NCI-H526 (cell line): ENCODE results near the gene BLOC1S6.
A peak's percentile ranks its signal among the peaks of the same experiment; 100 is the strongest.
"Not testable (repeated sequence)": the region's sequence is repeated elsewhere in the genome, so short reads cannot be mapped to it uniquely, and the experiment has no call there.

Experiments
- DNase-seq, 2 experiments: peaks; one replicate each; lab custom pipeline; 2025; lab: John Stamatoyannopoulos, UW

The BLOC1S6 gene

DNA sequence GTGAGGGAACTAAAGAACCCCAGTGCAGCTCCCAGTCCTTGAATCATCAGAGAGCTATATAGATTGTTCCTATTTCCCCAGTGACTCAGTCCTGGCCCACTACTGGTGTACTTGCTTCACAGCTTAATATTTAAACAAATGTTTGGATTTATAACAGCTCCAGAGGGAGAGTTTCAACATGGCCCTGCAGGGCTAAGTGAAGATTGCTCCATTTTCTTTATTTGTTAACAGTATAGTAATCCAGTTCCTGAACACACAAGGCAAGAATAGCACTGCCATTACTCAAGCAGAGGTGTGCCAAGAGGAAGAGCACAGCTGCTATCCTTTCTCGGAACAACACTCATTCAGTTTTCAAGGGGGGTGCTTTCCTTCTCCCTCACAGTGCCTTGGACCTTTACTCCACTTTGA, 54.2 kb downstream of the BLOC1S6 start:
- no peak for DNase-seq

DNA sequence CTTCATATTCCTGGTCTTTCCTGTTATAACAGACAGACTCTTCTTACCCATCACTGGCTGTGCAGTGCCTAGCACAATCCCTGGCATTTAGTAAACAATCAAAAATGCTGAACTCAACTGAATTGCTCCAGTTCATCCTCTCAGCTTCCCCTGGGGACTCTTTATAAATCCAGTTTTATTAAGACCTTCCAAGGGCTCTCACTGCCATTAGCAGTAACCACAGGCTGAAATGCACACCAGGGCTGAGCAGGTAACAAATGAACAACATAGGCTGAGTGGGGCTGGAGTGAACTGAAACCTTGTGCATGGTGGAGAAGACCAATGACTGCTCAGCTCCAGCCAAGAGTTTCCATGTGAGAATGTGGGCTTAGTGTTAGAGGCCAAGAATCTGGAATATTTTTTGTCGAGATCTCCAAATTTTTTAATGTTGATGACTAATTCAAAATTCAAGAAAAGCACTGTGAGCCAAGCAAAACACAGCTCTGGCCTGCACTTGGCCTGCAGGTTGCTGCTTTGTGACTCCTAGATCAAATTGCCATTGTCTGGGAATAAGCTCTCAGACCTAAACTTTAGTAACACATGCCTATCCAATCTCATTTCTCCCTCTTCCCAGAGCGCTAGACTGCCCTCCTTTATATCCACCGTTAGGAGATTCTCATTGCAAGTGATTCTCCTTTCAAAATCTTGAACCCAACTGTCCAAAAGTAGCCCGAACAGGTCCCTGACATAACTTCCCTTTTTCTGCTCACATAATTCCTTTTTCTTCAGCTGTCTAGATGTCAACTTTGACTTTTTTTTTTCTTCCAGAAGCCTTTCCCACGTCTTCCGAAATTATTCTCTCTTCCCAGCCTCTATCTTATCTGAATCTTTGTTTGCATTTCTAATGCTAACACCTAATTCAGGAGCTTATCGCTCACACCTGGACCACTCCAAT, 55.1 kb downstream of the BLOC1S6 start:
- no peak for DNase-seq

DNA sequence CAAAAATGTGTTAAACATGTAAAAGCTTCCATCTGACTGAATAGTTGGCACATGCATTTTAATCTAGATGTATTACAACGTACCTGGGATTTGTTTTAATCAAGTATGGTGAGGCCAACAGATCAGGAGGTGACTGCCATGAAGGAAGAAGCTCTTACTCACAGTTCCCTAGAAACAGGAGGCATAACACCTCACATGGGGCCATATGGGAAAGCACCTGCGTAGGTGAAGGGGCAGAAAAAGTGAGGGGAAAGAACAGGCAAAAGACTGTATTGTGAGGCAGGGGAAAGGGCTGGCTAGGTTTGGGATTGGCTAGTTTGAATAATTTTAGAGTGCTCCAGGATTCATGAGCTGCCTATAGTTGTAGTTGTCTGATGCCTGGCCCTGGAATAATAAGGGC, 57.3 kb downstream of the BLOC1S6 start:
- no peak for DNase-seq

DNA sequence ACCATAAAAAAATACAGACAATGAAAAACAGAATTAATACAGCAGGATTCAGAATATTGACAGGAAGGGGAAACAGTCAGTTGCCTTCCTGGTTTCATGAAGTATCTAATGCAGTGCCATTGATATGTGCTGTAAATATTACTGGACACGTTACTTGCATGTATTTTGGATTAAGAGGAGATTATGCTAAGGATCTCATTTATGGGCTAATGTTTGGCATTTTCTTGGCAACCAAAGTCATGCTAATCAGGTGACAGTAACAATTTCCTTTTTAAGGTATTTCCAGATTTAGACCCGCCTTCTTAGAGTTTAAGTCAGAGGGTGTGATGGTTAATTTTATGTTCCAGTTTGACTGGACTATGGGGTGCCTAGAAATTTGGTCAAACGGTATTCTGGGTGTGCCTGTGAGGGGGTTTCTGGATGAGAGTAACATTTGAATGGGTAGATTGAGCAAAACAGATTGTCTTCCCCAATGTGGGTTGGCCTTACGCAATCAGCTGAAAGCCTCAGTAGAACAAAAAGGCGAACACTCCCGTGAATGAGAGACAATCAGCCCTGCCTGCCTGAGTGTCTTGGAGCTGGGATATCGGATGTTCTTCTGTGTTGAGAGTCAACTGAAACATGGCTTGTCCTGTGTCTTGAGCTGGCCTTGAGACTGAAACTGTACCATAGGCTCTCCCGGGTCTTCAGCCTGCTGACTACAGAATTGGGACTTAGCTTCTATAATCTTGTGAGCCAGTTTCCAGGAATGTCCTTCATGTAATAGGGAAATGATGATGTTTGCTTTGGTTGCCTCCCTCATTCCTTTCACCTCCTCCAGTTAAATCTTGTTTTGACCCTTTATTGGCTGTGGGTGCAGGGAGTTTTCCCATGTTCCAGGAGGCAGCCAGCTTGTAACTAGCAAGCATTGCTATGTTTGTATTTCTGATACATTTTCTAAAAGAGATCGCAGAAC, 58.1 kb downstream of the BLOC1S6 start:
- DNase-seq = no peak

DNA sequence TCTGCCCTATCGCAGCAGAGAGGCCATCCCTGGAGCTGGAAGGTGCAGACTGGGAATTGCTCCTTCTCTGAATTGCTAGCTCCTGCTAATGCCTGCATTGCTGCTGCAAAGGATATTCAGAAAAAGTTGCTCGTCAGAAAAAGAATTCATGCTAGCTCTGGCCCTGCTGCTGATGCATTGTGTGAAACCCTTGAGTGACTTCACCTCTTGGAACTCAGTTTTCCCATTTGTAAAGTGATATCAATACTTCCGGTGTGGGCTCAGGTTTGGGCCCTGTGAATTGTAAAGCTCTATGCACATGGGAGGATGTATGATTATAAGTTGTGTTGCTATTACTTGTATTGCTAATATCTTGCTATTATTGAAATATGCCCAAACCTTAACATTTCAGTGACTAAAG, 59.0 kb downstream of the BLOC1S6 start:
- DNase-seq = no peak

DNA sequence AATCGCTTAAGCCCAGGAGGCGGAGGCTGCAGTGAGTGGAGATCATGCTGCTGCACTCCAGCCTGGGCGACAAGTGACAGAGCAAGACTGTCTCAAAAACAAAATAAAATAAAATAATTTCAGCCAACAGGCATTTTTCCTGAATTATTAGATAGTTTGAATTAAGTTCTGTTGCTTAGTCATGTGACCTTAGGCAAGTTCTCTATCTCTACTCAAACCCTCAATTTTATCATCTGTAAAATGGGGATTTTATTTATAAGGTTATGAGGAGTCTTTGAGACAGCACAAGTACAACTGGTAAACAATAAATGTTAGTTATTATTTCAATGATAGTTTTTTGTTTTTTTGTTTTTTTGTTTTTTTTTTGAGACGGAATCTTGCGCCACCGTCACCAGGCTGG, 60.6 kb downstream of the BLOC1S6 start:
- no peak for DNase-seq

DNA sequence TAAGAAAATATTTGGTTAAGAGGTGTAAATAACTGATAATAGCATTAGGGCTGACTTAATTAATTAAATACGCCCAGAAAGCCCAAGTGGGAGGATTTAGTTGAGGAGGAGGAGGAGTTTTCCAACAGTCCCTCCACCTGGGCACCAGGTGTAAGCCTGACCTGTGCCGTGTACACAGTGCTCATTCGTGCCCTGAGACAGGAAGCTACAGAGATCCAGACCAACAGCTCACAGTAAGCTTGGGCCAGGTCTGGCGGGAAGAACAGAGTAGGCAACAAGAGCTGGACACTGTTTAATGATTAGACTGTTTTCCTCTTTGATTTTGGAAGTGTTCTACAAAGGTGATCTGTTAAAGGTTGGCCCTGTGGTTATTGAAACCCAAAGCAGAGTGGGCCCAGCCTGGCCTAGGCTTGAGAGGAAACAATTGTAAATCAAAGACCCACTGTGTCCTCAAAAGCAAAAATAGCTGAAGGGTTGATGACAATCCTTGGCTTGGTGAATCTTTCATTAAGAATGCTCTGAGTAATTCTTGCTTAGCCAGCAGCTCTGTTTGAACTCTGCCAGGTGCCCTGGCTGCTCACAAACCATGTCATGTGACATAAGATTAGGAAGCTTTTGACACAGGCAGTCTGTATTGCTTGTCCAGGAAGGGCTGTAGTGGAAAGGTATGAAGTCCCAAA, 61.5 kb downstream of the BLOC1S6 start:
- DNase-seq = no peak

DNA sequence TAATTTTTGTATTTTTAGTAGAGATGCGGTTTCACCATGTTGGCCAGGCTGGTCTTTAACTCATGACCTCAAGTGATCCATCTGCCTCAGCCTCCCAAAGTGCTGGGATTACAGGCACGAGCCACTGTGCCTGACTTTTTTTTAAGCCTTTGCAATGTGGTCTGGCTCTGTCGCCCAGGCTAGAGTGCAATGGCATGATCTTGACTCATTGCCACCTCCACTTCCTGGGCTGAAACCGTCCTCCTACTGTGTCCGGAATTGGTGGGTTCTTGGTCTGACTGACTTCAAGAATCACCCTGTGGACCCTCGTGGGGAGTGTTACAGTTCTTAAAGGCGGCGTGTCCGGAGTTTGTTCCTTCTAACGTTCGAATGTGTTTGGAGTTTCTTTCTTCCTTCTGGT, 62.8 kb downstream of the BLOC1S6 start:
- DNase-seq = not testable (repeated sequence)

DNA sequence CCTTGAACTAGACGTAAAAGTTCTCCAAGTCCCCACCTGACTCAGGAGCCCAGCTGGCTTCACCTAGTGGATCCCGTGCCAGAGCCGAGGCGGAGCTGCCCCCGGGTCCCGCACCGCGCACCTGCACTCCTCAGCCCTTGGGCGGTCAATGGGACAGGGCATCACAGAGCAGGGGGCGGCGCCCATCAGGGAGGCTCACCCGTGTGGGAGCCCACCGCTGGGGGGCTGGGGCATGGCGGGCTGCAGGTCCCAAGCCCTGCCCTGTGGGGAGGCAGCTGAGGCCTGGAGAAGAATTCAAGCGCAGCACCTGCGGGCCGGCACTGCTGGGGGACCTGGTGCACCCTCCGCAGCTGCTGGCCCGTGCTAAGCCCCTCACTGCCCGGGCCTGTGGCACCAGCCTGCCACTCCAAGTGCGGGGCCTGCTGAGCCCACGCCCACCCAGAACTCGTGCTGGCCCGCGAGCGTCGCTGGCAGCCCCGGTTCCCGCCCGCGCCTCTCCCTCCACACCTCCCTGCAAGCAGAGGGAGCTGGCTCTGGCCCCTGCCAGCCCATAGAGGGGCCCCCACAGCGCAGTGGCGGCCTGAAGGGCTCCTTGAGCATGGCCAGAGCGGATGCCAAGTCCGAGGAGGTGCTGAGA, 63.8 kb downstream of the BLOC1S6 start:
- DNase-seq = no peak

DNA sequence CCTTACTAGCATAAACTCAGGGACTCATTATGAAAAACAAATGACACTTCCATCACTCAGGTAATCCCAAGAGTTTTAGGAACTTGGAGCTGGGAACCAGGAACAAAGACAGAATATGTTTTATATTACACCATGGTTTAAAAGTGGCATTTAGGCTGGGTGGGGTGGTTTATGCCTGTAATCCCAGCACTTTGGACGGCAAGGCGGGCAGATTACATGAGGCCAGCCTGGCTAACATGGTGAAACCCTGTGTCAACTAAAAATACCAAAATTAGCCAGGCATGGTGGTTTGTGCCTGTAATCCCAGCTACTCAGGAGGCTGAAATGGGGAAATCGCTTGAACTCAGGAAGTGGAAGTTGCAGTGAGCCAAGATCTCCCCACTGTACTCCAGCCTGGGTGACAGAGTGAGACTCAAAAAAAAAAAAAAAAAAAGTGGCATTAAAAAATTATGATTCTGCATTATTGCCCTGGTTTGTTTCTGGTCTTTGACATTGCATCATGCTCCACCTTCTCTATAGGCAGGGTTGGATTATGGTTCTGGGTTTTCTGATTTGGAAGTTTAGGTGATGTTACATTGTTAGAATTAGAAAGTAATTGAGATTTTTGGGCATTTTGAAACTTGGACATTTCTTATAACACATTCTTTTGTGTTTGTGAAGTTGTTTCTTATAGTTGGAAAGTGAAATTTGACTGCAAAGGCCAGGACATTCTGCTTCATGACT, 66.7 kb downstream of the BLOC1S6 start:
- DNase-seq = no peak

DNA sequence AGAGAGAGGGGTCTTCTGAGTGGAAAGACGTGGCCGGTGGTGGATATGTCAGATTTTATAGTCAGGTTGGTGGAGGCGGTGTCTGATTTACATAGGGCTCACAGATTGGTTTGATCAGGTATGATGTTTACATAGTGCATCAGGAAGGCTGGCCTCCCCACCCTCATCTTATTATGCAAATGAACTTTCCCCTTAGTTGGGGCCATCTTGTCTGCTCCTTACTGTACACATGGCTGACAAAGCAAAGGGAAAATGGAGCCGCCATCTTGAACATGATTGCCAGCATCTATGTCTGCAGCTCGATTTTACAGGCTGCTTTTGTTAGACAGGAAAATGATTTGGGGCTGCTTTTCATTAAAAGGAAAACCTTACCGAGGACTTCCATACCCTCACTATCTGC, 67.6 kb downstream of the BLOC1S6 start:
- peak in 1 of 2 experiments; percentile 9 for DNase-seq

DNA sequence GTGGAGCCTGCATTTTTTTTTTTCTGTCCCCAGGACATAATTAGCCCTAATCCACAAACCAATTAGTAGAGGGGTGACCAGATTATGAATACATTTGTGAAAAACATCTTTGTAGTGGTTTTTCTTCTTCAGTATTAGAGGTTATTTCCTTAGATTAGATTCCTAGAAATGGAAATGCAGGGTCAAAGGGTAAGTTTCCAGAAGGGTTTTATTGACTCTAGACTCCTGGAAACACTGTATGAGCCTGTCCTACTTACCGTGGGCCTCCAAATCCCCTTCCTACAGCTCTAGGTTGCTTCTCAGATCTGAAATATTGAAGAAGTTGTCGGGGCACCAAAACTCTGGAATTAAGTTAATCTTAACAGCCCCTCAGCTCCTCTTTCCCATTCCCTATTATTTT, 70.1 kb downstream of the BLOC1S6 start:
- no peak for DNase-seq

DNA sequence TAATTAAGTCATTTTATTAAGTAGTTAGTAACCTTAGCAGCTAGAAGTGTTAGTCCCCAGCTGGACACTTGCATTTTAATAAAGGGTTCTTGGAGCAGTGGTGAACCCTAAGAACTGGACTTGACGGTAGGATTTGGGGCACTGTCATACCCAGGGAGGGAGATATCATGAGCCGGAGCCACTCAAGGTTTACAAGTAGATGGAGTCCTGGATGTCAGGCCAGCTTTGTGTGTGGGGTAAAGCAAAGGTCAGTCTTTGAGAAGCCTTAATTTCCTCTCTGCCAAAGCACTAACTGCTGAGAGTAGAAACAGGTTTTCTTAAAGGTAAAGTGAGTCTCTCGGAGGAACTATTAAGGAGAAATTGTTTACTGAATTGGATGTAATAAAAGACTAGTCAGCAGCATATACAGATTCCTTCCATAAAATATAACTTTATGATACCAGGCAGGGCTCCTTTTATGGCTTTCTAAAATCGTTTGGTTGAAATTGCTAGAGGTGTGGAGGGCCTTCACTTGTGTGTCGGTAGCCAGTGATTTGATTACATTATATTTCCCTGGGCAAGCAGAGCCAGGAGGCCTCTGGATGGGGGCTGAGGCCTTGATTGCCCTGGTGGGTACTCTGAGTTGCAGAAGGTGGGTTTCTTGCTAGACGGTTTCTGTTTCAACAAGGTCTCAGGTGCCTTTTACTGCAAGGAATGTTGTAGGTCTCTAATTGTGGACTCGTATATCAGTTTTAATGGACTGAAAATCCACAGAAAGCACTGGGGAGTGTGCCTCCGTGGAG, 70.8 kb downstream of the BLOC1S6 start:
- DNase-seq = no peak
